ENCODE measurements around the gene HDGFL1.

GRCh38 chr6:22601984-22602383, 32.6 kb downstream of the HDGFL1 start:
- TF ChIP-seq, protein P1, sequence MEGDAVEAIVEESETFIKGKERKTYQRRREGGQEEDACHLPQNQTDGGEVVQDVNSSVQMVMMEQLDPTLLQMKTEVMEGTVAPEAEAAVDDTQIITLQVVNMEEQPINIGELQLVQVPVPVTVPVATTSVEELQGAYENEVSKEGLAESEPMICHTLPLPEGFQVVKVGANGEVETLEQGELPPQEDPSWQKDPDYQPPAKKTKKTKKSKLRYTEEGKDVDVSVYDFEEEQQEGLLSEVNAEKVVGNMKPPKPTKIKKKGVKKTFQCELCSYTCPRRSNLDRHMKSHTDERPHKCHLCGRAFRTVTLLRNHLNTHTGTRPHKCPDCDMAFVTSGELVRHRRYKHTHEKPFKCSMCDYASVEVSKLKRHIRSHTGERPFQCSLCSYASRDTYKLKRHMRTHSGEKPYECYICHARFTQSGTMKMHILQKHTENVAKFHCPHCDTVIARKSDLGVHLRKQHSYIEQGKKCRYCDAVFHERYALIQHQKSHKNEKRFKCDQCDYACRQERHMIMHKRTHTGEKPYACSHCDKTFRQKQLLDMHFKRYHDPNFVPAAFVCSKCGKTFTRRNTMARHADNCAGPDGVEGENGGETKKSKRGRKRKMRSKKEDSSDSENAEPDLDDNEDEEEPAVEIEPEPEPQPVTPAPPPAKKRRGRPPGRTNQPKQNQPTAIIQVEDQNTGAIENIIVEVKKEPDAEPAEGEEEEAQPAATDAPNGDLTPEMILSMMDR (IDR thresholded peaks at IDR 0.05; ENCODE audit: insufficient read depth, low read depth, low read length): no peak
- TF ChIP-seq EZH2 (IDR thresholded peaks at IDR 0.05; ENCODE audit: insufficient read depth, low read length): no peak

All from astrocyte (in vitro differentiated cells and primary cell).